ENCODE data around the gene TOP1.

The TOP1 gene

GRCh38 chr20:41038149-41038877 is 9.7 kb downstream of the TOP1 start:
- no peak for DNase-seq (ENCODE audit: low read depth)

DNA sequence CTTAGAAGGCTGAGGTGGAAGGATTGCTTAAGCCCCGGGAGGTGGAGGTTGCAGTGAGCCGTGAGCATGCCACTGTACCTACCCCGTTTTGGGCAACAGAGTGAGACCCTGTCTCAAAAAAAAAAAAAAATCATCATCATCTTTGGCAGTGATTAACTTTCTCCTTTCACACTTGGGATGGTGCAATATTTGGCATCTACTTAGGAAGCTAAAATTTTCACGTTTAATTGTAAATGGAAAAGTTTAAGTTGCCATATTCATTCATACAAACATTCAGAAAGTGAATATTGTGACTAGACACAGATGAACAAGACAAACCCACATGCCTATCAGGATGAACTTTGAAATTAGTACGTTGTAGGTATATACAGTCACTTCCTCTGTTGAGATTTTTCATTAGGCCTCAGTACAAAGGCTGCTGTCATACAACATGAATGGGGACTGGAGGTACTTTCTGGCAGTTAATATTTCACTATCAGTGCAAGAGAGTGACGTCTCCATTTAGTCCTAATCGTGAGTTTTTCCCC is 10.3 kb downstream of the TOP1 start:
- no peak for DNase-seq (ENCODE audit: low read depth)

GRCh38 chr20:41040855-41041254 is 12.2 kb downstream of the TOP1 start:
- DNase-seq (ENCODE audit: low read depth): no peak

GRCh38 chr20:41041693-41042092 is 13.1 kb downstream of the TOP1 start:
- no peak for DNase-seq (ENCODE audit: low read depth)

- DNase-seq (ENCODE audit: low read depth): no peak
Measured at GRCh38 chr20:41044409-41045062, 15.9 kb downstream of the TOP1 start.

- DNase-seq (ENCODE audit: low read depth): no peak
Measured at GRCh38 chr20:41045671-41046070, 17.0 kb downstream of the TOP1 start.

- no peak for DNase-seq (ENCODE audit: low read depth)
Measured at GRCh38 chr20:41046716-41047115, 18.1 kb downstream of the TOP1 start.

GRCh38 chr20:41047279-41047974 is 18.8 kb downstream of the TOP1 start:
- no peak for DNase-seq (ENCODE audit: low read depth)

DNA sequence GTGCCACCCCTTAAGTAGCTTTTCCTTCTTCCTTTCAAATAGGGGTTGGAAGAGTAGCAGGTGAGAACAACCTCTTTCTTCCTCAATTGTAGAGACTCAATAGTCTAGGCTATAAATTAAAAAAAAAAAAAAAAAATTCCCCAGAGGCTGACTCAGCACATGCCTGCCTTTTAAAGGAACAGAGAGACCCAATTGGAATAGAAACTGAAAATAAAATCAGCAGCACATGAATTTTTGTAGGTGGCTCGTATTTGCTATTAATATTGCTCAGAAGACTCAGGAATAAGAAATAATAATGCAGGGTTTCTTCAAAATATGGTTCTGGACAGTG is 19.3 kb downstream of the TOP1 start:
- no peak for DNase-seq (ENCODE audit: low read depth)

GRCh38 chr20:41048461-41049301 is 20.1 kb downstream of the TOP1 start:
- DNase-seq (ENCODE audit: low read depth): no peak

GRCh38 chr20:41049451-41049850 is 20.8 kb downstream of the TOP1 start:
- no peak for DNase-seq (ENCODE audit: low read depth)

- DNase-seq (ENCODE audit: low read depth): no peak
Measured at GRCh38 chr20:41050361-41051008, 21.9 kb downstream of the TOP1 start.

GRCh38 chr20:41051009-41051825 is 22.6 kb downstream of the TOP1 start:
- no peak for DNase-seq (ENCODE audit: low read depth)

DNA sequence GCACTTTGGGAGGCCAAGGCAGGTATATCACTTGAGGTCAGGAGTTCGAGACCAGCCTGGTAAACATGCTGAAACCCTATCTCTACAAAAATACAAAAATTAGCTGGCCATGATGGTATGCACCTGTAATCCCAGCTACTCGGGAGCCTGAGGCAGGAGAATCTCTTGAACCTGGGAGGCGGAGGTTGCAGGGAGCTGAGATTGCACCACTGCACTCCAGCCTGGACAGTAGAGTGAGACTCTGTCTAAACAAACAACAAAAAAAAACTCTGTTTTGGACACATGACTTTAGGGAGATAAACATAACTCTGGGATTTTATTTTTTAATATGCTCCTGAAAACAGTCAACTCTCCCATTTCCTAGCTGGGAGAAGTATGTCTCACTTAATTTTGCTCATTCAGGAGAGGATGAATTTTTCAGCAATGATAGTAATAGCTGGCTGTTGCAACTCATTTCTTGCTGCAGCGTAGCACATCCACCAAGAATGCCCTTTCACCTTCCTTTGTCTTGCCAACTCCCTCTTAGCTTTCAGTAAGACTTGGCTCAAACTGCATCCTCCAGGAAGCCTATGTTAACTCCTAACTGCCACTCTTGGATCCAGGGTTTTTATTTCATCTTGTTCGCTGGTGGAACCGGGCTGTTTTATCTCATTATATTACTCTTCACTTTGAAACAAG is 24.3 kb downstream of the TOP1 start:
- no peak for DNase-seq (ENCODE audit: low read depth)

GRCh38 chr20:41054070-41054846 is 25.6 kb downstream of the TOP1 start:
- DNase-seq (ENCODE audit: low read depth): no peak

GRCh38 chr20:41054847-41055230 is 26.2 kb downstream of the TOP1 start:
- DNase-seq (ENCODE audit: low read depth): no peak

DNA sequence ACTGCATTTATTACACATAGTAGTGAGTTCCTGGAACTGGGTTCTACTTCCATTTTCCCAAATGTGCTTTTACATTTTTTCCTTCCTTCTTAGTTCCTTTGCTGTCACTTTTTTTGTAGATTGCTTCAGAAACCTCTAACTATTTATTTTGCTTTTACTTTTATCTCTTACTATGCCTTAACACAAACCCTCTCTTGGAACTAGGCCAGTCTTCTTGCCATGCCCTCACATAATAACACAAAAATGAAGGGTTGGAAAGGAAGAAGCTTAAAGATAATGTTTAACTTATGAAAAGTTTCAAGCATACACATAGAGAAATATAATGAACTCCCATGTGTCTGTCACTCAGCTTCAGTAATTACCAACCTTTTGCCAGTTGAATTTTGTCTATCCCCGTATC is 27.1 kb downstream of the TOP1 start:
- no peak for DNase-seq (ENCODE audit: low read depth)

DNA sequence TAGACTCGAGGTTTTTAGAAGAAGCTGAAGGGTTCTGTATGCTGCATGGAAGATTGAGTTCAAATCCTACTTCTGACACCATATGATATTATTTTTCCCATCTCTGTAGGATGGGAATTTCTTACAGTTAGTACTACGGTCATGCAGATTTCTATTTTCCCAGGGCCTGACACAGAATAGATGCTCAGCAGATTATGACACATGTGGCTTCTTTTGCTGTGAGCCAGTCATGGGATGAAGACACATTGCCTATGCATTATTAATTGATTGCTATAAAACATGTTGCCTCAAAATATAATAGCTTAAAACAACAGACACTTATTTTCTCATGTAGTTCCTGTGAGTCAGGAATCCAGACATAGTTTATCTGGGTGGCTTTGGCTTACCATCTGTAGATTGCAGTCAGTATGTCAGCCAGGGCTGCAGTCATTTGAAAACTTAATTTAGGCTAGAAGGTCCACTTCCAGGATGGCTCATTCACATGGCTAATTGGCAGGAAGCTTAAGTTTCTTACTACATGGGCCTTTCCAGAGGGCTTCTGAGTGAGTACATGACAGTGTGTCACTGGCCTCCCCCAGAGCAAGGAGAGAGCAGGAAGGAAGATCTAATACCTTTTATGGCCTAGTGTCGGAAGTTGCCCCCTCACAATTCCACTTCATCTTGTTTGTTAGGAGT is 29.5 kb downstream of the TOP1 start:
- DNase-seq (ENCODE audit: low read depth): no peak

All from activated T-cell treated with anti-CD3 and anti-CD28 coated beads for 48 hours (primary cell).